ENCODE data around the gene TMEM53.

DNA sequence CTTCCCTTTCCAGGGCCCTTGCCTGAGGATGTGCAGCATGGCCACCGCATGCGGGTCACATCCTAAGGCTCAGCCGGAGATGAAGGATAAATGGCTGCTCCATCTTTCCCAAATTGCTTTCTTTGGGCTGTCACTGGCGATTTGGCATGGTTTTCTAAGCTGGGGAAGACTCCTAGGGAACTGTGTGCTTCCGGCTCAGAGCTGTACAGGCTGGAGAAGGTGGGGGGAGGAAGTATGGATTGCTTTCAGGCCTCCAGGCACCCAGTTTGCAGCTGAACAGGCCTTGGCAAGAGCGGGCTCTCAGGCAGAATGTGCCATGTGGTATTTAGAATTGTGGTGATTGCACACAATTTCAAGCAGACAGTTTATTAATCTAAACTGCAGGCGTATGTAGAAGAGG lies 48.9 kb downstream of the TMEM53 start:
- TF ChIP-seq JUN (IDR thresholded peaks at IDR 0.05; ENCODE audit: low read depth, low read length), result no peak
- TF ChIP-seq, protein P1, sequence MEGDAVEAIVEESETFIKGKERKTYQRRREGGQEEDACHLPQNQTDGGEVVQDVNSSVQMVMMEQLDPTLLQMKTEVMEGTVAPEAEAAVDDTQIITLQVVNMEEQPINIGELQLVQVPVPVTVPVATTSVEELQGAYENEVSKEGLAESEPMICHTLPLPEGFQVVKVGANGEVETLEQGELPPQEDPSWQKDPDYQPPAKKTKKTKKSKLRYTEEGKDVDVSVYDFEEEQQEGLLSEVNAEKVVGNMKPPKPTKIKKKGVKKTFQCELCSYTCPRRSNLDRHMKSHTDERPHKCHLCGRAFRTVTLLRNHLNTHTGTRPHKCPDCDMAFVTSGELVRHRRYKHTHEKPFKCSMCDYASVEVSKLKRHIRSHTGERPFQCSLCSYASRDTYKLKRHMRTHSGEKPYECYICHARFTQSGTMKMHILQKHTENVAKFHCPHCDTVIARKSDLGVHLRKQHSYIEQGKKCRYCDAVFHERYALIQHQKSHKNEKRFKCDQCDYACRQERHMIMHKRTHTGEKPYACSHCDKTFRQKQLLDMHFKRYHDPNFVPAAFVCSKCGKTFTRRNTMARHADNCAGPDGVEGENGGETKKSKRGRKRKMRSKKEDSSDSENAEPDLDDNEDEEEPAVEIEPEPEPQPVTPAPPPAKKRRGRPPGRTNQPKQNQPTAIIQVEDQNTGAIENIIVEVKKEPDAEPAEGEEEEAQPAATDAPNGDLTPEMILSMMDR (IDR thresholded peaks at IDR 0.05; ENCODE audit: control extremely low read depth in 1 of 3, insufficient read depth in 1 of 3, low read depth in 1 of 3, low read length in 3 of 3), result no peak
- TF ChIP-seq POLR2AphosphoS5 (IDR thresholded peaks at IDR 0.05; ENCODE audit: low read depth, low read length), result no peak
- no peak for TF ChIP-seq EP300 (IDR thresholded peaks at IDR 0.05; ENCODE audit: borderline replicate concordance in 1 of 2, low read depth in 2 of 2, low read length in 2 of 2)
- TF ChIP-seq CBX5 (IDR thresholded peaks at IDR 0.05; ENCODE audit: low read depth, low read length), result no peak
- TF ChIP-seq RAD21 (IDR thresholded peaks at IDR 0.05 in 1 of 2, conservative IDR thresholded peaks at IDR 0.05 in 1 of 2; ENCODE audit: low read depth in 2 of 2, low read length in 2 of 2), result no peak

Measured in H1 (cell line).